HG02840 (cell line): ENCODE measurements around the gene PGPEP1.
"Not testable (repeated sequence)": the region's sequence is repeated elsewhere in the genome, so short reads cannot be mapped to it uniquely, and the experiment has no call there.

Experiments used
- ATAC-seq: cut with Tn5 transposase; IDR thresholded peaks from one replicate; pipeline ENCODE4 v1.9.1; 2021; ENCODE audit warnings: mild to moderate bottlenecking, moderate library complexity, moderate number of reproducible peaks; ENCODE audit not compliant: unreplicated experiment, low FRiP score

The PGPEP1 gene

DNA sequence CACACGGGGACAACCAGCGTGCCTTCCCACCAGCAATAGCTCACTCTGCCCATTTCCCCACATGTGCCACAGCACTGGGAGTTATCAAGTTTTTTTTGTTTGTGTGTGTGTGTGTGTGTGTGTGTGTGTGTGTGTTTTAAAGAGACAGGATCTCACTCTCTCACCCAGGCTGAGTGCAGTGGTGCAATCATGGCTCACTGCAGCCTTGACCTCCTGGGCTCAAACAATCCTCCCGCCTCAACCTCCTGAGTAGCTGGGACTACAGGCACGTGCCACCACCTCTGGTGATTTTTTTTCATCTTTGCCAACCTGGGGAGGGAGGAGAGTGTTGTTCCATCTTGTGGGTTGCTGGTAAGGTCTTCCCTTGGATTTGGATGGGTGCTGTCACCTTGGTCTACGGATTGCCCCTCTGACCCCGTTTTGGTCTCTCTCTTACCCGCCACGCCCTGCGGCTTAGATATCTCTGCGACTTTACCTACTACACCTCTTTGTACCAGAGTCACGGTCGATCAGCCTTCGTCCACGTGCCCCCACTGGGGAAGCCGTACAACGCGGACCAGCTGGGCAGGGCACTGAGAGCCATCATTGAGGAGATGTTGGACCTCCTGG is 22.6 kb downstream of the PGPEP1 start:
- no peak for ATAC-seq

DNA sequence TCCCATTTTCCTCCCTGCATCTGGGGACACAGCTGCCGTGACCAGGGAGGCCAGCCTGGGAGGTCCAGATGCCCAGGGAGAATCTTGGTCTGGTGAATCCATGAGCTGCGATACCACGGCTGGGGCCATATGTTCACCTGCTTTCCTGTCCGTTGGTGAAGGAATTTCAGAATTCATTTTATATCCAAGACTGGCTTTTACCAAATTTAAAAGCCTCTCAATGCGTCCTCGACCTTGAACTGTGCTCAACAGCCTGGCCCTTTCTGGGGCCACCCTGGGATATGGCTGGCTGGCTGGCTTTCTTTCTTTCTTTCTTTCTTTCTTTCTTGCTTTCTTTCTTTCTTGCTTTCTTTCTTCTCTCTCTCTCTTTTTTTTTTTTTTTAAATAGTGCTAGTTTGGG is 23.4 kb downstream of the PGPEP1 start:
- ATAC-seq = no peak

DNA sequence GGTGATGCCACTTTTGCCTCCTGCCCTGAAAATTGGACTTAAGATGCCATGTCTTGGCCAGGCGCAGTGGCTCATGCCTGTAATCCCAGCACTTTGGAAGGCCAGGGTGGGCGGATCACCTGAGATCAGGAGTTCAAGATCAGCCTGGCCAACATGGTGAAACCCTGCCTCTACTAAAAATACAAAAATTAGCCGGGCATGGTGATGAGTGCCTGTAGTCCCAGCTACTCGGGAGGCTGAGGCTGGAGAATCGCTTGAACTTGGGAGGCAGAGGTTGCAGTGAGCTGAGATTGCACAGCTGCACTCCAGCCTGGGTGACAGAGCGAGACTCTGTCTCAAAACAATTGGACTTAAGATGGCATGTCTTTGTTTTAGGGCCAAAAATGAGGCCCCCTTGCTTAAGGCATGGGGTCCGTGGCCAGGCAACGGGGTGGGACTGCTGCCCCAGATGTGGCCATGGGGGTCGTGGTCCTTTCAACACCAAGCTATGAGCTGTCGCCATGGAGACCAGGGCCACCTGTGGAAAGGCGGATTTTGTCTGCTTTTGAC is 24.0 kb downstream of the PGPEP1 start:
- not testable (repeated sequence) for ATAC-seq

- no peak for ATAC-seq
Measured at GRCh38 chr19:18364826-18365528, 24.6 kb downstream of the PGPEP1 start.

- ATAC-seq = no peak
Measured at GRCh38 chr19:18366021-18366435, 25.6 kb downstream of the PGPEP1 start.

GRCh38 chr19:18368504-18369222 is 28.3 kb downstream of the PGPEP1 start:
- ATAC-seq = no peak

- no peak for ATAC-seq
Measured at GRCh38 chr19:18373407-18373891, 33.1 kb downstream of the PGPEP1 start.

- peak; percentile 77 for ATAC-seq
Measured at GRCh38 chr19:18373892-18374629, 33.7 kb downstream of the PGPEP1 start.

- ATAC-seq = no peak
Measured at GRCh38 chr19:18377026-18377425, 36.6 kb downstream of the PGPEP1 start.

DNA sequence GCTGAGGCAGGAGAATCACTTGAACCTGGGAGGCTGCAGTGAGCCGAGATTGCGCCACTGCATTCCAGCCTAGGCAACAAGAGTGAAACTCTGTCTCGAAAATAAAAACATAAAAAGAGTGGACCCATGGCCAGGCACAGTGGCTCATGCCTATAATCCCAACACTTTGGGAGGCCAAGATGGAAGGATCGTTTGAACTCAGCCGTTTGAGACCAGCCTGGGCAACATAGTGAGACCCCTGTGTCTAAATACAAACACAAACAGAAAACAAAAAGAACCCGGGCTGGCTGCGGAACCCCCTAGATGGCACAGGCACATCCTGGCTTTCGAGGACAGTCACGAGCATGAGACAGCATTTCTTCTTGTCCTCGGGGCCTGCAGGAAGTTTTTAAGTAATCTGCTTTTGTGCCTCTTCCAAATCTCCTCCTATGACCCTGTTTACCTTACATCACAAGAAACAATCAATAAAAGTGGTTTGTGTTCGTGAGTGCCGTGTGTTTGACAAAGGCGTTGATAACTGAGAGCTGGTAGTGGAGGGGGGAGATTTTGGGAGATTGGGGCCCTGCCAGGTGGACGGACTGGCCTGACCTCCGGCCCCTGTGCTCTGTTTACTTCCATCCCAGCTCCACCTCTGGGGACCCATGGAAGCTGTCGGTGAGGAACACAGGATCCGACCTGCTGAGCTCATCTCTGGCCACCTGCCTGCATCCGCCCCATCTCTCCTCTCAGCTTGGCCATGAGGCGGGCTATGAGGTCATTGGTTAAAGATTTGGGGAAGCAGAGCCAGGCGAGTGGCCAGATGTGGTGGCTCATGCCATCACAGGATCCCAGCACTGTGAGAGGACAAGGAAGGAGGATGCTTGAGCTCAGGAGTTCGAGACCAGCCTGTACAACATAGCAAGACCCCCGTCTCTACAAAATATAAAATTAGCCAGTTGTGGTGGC is 39.7 kb downstream of the PGPEP1 start:
- ATAC-seq = no peak

GRCh38 chr19:18380843-18381242 is 40.4 kb downstream of the PGPEP1 start:
- no peak for ATAC-seq

DNA sequence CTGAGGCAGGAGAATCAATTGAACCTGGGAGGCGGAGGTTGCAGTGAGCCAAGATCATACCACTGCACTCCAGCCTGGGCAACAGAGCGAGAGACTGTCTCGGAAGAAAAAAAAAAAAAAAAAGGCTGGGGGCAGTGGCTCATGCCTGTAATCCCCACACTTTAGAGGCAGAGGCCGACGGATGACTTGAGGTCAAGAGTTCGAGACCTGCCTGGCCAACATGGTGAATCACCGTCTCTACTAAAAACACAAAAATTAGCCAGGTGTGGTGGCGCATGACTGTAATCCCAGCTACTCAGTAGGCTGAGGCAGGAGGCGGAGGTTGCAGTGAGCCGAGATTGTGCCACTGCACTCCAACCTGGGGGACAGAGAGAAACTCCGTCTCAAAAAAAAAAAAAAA is 43.2 kb downstream of the PGPEP1 start:
- not testable (repeated sequence) for ATAC-seq

GRCh38 chr19:18384775-18385174 is 44.4 kb downstream of the PGPEP1 start:
- no peak for ATAC-seq

DNA sequence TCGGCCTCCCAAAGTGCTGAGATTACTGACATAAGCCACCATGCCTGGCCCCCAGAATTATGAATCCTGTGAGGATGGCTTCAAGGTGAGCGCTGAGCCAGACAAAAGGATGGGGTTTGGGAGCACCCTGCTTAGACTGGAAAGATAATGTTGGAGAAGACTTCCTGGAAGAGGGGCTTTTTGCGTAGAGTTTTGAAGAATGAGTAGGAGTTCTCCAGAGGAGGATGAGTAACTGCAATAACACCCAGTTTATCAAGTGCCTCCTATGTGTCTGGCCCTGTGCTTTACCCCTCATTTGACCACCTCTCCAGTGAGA is 44.9 kb downstream of the PGPEP1 start:
- no peak for ATAC-seq

- no peak for ATAC-seq
Measured at GRCh38 chr19:18385675-18386542, 45.5 kb downstream of the PGPEP1 start, which contains the start of gene GDF15. GDF15 (plus strand) TSS chr19:18386158; CDS start chr19:18386190, 32 bp downstream.

- ATAC-seq = no peak
Measured at GRCh38 chr19:18386543-18387271, 46.3 kb downstream of the PGPEP1 start.

DNA sequence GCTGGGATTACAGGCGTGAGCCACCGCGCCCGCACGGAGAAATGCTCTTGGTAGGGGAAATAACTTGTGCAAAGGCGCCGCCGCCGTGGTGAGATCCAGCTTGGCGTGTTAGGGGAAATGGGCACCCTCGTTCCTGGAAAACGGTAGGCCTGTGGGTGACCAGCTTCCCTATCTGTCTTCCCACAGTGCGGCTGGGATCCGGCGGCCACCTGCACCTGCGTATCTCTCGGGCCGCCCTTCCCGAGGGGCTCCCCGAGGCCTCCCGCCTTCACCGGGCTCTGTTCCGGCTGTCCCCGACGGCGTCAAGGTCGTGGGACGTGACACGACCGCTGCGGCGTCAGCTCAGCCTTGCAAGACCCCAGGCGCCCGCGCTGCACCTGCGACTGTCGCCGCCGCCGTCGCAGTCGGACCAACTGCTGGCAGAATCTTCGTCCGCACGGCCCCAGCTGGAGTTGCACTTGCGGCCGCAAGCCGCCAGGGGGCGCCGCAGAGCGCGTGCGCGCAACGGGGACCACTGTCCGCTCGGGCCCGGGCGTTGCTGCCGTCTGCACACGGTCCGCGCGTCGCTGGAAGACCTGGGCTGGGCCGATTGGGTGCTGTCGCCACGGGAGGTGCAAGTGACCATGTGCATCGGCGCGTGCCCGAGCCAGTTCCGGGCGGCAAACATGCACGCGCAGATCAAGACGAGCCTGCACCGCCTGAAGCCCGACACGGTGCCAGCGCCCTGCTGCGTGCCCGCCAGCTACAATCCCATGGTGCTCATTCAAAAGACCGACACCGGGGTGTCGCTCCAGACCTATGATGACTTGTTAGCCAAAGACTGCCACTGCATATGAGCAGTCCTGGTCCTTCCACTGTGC is 47.9 kb downstream of the PGPEP1 start:
- ATAC-seq = peak; percentile 59
